Endothelial cell (in vitro differentiated cells): ENCODE measurements around the gene ZXDA. TPM values are rescaled to one million over a fixed set of nuclear protein-coding genes. Genes with fewer than 3 reads are reported as not detected.

ENCODE experiments used
- DNase-seq: peaks from one replicate; pipeline ENCODE4 v3.0.0; 2021; ENCODE audit warnings: low spot score
- H3K27ac Mint-ChIP-seq: one replicate; pipeline ENCODE4 v1.8.0; 2021; ENCODE audit warnings: mixed read lengths, inconsistent platforms; ENCODE audit not compliant: unreplicated experiment
- H3K27me3 Mint-ChIP-seq: one replicate; pipeline ENCODE4 v1.8.0; 2021; ENCODE audit warnings: mild to moderate bottlenecking, moderate library complexity, mixed read lengths, inconsistent platforms; ENCODE audit not compliant: unreplicated experiment
- H3K36me3 Mint-ChIP-seq: one replicate; pipeline ENCODE4 v1.8.0; 2021; ENCODE audit warnings: mild to moderate bottlenecking, low read depth, mixed read lengths, inconsistent platforms; ENCODE audit not compliant: unreplicated experiment
- H3K4me1 Mint-ChIP-seq: one replicate; pipeline ENCODE4 v1.8.0; 2021; ENCODE audit warnings: mild to moderate bottlenecking, mixed read lengths, inconsistent platforms; ENCODE audit not compliant: unreplicated experiment
- H3K4me3 Mint-ChIP-seq: one replicate; pipeline ENCODE4 v1.8.0; 2021; ENCODE audit warnings: mild to moderate bottlenecking, mixed read lengths, inconsistent platforms; ENCODE audit not compliant: unreplicated experiment
- H3K9me3 Mint-ChIP-seq: one replicate; pipeline ENCODE4 v1.8.0; 2021; ENCODE audit warnings: mixed read lengths, inconsistent platforms; ENCODE audit not compliant: unreplicated experiment
- total RNA-seq: library from RNA; stranded (reverse); fragmentation: NEBNext Ultra II Directional; extraction: Animal tissue kit (Norgen Biotek cat#: 25700); gene quantifications from one replicate; pipeline ENCODE4 v1.2.1, GENCODE V29; 2021; ENCODE audit not compliant: unreplicated experiment
- TF ChIP-seq, protein P1 (sequence below): fragments of 200-600 bp; sonication (generic); IDR thresholded peaks from one replicate; pipeline ENCODE4 v1.5.0; 2021; ENCODE audit warnings: antibody characterized with exemption; ENCODE audit not compliant: unreplicated experiment

The ZXDA gene
- total RNA-seq, 1 donor from 2014 or later: 3.1 TPM

DNA sequence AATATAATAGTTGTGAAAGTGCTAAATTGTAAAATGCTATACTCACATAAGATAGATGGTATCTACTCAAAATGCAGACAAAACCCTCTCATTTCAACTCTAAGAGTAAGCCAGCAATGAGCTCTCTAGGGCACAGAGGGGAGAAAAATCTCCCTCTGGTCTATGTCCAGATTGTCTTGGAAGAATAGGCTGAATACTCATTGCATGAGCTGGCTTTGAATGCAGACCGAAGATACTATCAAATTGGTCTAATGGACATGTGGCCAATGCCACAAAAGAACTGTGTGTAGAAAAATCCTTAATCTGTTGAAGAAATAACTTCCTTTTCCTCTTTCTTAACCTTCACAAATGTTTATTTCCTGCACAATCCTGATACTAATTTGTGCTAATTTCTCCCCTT, 3.5 kb downstream of the ZXDA start:
- Mint-ChIP-seq H3K4me3 (no peak overlapping the region), H3K27ac (no peak overlapping the region), H3K4me1 (peaks cover 10% of the 10 kb centered on the region), H3K36me3 (no peaks in the 10 kb centered on the region), H3K9me3 (no peaks in the 10 kb centered on the region), H3K27me3 (no peaks in the 10 kb centered on the region)
- DNase-seq: no peak
- TF ChIP-seq, protein P1, sequence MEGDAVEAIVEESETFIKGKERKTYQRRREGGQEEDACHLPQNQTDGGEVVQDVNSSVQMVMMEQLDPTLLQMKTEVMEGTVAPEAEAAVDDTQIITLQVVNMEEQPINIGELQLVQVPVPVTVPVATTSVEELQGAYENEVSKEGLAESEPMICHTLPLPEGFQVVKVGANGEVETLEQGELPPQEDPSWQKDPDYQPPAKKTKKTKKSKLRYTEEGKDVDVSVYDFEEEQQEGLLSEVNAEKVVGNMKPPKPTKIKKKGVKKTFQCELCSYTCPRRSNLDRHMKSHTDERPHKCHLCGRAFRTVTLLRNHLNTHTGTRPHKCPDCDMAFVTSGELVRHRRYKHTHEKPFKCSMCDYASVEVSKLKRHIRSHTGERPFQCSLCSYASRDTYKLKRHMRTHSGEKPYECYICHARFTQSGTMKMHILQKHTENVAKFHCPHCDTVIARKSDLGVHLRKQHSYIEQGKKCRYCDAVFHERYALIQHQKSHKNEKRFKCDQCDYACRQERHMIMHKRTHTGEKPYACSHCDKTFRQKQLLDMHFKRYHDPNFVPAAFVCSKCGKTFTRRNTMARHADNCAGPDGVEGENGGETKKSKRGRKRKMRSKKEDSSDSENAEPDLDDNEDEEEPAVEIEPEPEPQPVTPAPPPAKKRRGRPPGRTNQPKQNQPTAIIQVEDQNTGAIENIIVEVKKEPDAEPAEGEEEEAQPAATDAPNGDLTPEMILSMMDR: no peak

DNA sequence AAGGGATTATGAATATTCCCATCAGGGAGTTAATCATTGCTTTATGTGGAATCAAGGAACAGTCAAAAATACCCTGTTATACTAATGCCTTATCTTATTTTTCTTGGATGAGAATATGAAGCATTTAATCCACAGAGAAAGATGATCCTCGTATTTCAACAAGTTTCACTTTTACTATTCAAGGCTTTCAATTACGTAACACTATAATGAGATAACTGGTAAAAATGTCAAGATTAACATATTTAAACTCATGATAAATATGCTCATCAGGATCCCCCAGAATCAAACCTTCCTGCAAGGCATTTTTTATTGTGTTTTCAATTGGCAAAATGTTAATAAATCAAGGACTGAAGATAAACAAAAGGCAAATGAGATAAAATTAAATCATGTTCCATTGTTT, 5.1 kb downstream of the ZXDA start:
- Mint-ChIP-seq H3K4me3 (no peak overlapping the region), H3K27ac (no peak overlapping the region), H3K27me3 (no peaks in the 10 kb centered on the region), H3K9me3 (no peaks in the 10 kb centered on the region), H3K36me3 (no peaks in the 10 kb centered on the region), H3K4me1 (peaks cover 3% of the 10 kb centered on the region)
- DNase-seq: no peak
- TF ChIP-seq, protein P1: no peak

DNA sequence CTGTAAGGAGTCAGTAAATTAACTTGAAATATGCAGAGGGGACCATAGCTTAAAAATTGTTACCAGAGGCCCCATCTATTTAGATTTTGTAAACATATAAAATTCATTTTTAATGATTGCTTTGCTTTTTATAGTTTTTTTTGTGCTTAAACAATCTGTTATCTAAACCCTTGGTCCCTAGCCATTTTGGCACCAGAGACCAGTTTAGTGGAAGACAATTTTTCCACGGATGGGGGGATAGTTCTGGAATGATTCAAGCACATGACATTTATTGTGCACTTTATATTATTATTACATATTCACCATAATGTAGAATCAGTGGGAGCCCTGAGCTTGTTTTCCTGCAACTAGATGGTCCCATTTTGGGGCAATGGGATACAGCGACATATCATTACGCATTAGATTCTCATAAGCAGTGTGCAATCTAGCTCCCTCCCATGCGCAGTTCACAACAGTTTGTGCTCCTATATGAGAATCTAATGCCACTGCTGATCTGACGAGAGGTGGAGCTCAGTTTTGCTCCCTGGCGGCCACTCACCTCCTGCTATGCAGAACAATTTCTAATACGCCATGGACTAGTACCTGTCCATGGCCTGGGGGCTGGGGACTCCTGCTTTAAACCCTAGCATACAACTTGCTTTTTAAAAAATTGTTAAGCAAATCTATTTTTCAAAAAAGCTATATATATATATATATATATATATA, 5.9 kb downstream of the ZXDA start:
- no peaks in the 10 kb centered on the region for H3K9me3 Mint-ChIP-seq
- H3K4me3 Mint-ChIP-seq: no peak overlapping the region
- H3K27me3 Mint-ChIP-seq: no peaks in the 10 kb centered on the region
- H3K4me1 Mint-ChIP-seq: peaks cover 3% of the 10 kb centered on the region
- TF ChIP-seq, protein P1: no peak
- no peak overlapping the region for H3K27ac Mint-ChIP-seq
- no peaks in the 10 kb centered on the region for H3K36me3 Mint-ChIP-seq
- no peak for DNase-seq

DNA sequence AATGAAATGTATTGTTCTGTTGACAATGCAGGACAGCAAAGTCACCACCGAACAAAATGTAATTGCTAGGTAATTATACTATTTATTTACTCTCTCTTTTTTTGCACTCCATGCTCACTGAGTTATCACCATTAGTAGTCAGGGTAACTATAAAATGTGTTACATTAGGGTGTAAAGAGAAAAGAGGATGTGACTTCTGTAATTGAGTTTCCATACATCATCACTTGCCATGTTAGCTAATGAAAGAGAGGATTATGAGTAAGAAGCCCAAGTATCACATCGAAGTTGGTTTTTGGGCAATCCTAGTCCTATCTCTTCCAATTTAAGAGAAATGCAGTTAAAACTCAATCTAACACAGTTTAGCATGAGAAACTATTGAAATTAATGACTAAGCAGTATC, 7.6 kb downstream of the ZXDA start:
- TF ChIP-seq, protein P1: no peak
- Mint-ChIP-seq H3K4me1 (peaks cover 3% of the 10 kb centered on the region), H3K27me3 (no peaks in the 10 kb centered on the region), H3K9me3 (no peaks in the 10 kb centered on the region), H3K27ac (no peak overlapping the region), H3K36me3 (no peaks in the 10 kb centered on the region), H3K4me3 (no peak overlapping the region)
- DNase-seq: no peak

DNA sequence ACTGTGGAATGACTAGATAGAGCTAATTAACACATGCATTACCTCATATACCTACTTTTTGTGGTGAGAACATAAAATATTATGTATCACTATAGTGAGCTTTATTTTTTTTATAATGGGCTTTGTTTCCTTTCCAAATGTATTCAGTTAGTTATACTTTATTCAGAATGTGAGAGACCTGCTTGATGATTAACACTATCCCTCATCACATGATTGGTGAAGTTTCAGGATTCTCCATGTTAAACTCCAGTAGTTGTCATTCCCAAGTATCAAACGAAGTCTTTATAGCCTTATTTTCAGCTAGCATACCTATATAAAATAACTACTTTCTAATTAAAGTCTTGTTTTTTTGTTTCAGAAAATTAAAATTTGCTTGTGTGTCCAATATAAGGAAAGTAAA, 8.8 kb downstream of the ZXDA start:
- TF ChIP-seq, protein P1: no peak
- Mint-ChIP-seq H3K4me1 (peaks cover 3% of the 10 kb centered on the region), H3K4me3 (no peak overlapping the region), H3K27ac (no peak overlapping the region), H3K27me3 (no peaks in the 10 kb centered on the region), H3K36me3 (no peaks in the 10 kb centered on the region), H3K9me3 (no peaks in the 10 kb centered on the region)
- no peak for DNase-seq
